ENCODE results near the gene LRRK1.

The LRRK1 gene

GRCh38 chr15:101029971-101030661 lies 111.0 kb downstream of the LRRK1 start:
- TF ChIP-seq CTCF (conservative IDR thresholded peaks at IDR 0.05) (no peak), ZFX (IDR thresholded peaks at IDR 0.05) (no peak)
- no peak overlapping the region for H3K27ac ChIP-seq

- no peak overlapping the region for H3K27ac ChIP-seq
- TF ChIP-seq ZFX (IDR thresholded peaks at IDR 0.05) (no peak), CTCF (conservative IDR thresholded peaks at IDR 0.05) (no peak)
These were observed 112.1 kb downstream of the LRRK1 start for GRCh38 chr15:101031213-101031612.

- no peak overlapping the region for H3K27ac ChIP-seq
These were observed 114.6 kb downstream of the LRRK1 start for GRCh38 chr15:101033801-101034200.

GRCh38 chr15:101035611-101036010 lies 116.5 kb downstream of the LRRK1 start:
- TF ChIP-seq ZFX (IDR thresholded peaks at IDR 0.05) (no peak), CTCF (conservative IDR thresholded peaks at IDR 0.05) (no peak)
- no peak overlapping the region for H3K27ac ChIP-seq

More at GRCh38 chr15:101033801-101034200, 114.6 kb downstream of the LRRK1 start:
- TF ChIP-seq CTCF (conservative IDR thresholded peaks at IDR 0.05) = no peak
- TF ChIP-seq ZFX (IDR thresholded peaks at IDR 0.05) = no peak

- H3K27ac ChIP-seq = no peak overlapping the region
- no peak for TF ChIP-seq CTCF (conservative IDR thresholded peaks at IDR 0.05)
- TF ChIP-seq ZFX (IDR thresholded peaks at IDR 0.05) = no peak
These were observed 117.0 kb downstream of the LRRK1 start for GRCh38 chr15:101036189-101036588.

- H3K27ac ChIP-seq = no peak overlapping the region
- TF ChIP-seq CTCF (conservative IDR thresholded peaks at IDR 0.05) (no peak), ZFX (IDR thresholded peaks at IDR 0.05) (no peak)
These were observed 118.1 kb downstream of the LRRK1 start for GRCh38 chr15:101037090-101037830.

- TF ChIP-seq ZFX (IDR thresholded peaks at IDR 0.05) = no peak
- no peak overlapping the region for H3K27ac ChIP-seq
These were observed 119.3 kb downstream of the LRRK1 start for GRCh38 chr15:101038327-101039003.

All from C4-2B (cell line).